Prostate gland (tissue), 2 donors: Measurements from ENCODE around the gene CYP46A1.

Source experiments
- CTCF ChIP-seq, 4 experiments: fragments of 200-600 bp in 2 of 4; fragments of 450-650 bp in 2 of 4; sonication (generic) in 2 of 4; IDR thresholded peaks; 1 replicate in 3 of 4; 2 replicates in 1 of 4; pipeline ENCODE4 v1.5.1; 2016 to 2019; ENCODE audit warnings: antibody characterized with exemption in 4 of 4, mild to moderate bottlenecking in 2 of 4, moderate library complexity in 2 of 4
- POLR2AphosphoS5 ChIP-seq: sonication (generic); formaldehyde crosslinking; IDR thresholded peaks from one replicate; pipeline ENCODE4 v1.6.1; 2017; ENCODE audit warnings: antibody characterized with exemption

DNA sequence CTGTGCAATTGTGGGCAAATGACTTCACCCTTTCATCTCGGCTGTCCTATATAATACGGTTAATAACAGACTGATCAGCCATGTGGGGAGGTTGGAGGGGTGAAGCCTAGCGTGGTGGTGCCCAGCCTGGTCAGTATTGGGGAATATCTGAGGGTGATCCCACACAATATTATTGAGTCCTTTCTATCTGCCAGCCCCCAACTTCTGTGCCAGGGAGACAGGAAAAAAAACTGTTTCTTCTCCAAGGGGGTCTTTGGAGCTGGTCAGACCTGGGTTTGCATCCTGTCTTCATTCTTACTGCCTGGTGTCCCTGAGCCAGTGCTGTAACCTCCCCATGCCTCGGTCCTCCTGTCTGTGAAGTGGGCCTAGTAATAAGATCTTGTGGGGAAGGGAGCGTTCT, 6.5 kb downstream of the CYP46A1 start:
- TF ChIP-seq POLR2AphosphoS5 (no peak), CTCF (IDR thresholded peaks at IDR 0.05) (no peak)
